ENCODE measurements around the gene FRMPD4. TPM values are rescaled to one million over a fixed set of nuclear protein-coding genes. Genes with fewer than 3 reads are reported as not detected.

The FRMPD4 gene
- polyA plus RNA-seq, 1 donor, result 1.0 TPM

- DNase-seq, result no peak
Observed at GRCh38 chrX:12307961-12308360, 169.7 kb downstream of the FRMPD4 start.

- no peak for DNase-seq
Observed at GRCh38 chrX:12308420-12308819, 170.1 kb downstream of the FRMPD4 start.

- DNase-seq, result no peak
Observed at GRCh38 chrX:12309040-12309743, 170.9 kb downstream of the FRMPD4 start.

- DNase-seq, result no peak
Observed at GRCh38 chrX:12309744-12310076, 171.4 kb downstream of the FRMPD4 start.

- no peak for DNase-seq
Observed at GRCh38 chrX:12314651-12315050, 176.4 kb downstream of the FRMPD4 start.

- DNase-seq, result no peak
Observed at GRCh38 chrX:12315526-12315925, 177.3 kb downstream of the FRMPD4 start.

GRCh38 chrX:12319003-12319519 lies 180.8 kb downstream of the FRMPD4 start:
- no peak for DNase-seq

GRCh38 chrX:12319992-12320391 lies 181.7 kb downstream of the FRMPD4 start:
- DNase-seq, result no peak

- no peak for DNase-seq
Observed at GRCh38 chrX:12322031-12322430, 183.8 kb downstream of the FRMPD4 start.

GRCh38 chrX:12325171-12325570 lies 186.9 kb downstream of the FRMPD4 start:
- no peak for DNase-seq

GRCh38 chrX:12327836-12328235 lies 189.6 kb downstream of the FRMPD4 start:
- DNase-seq, result no peak

GRCh38 chrX:12329476-12329875 lies 191.2 kb downstream of the FRMPD4 start:
- no peak for DNase-seq

- no peak for DNase-seq
Observed at GRCh38 chrX:12330841-12331240, 192.6 kb downstream of the FRMPD4 start.

GRCh38 chrX:12332786-12333347 lies 194.6 kb downstream of the FRMPD4 start:
- DNase-seq, result no peak

- no peak for DNase-seq
Observed at GRCh38 chrX:12339921-12340320, 201.6 kb downstream of the FRMPD4 start.

- DNase-seq, result no peak
Observed at GRCh38 chrX:12344954-12345353, 206.7 kb downstream of the FRMPD4 start.

- DNase-seq, result no peak
Observed at GRCh38 chrX:12349201-12349600, 210.9 kb downstream of the FRMPD4 start.

- DNase-seq, result no peak
Observed at GRCh38 chrX:12352922-12353321, 214.6 kb downstream of the FRMPD4 start.

GRCh38 chrX:12360383-12360782 lies 222.1 kb downstream of the FRMPD4 start:
- no peak for DNase-seq

GRCh38 chrX:12360986-12361598 lies 222.8 kb downstream of the FRMPD4 start:
- DNase-seq, result no peak

GRCh38 chrX:12363216-12363615 lies 224.9 kb downstream of the FRMPD4 start:
- DNase-seq, result no peak

GRCh38 chrX:12366440-12366839 lies 228.2 kb downstream of the FRMPD4 start:
- DNase-seq, result no peak

GRCh38 chrX:12367254-12367653 lies 229.0 kb downstream of the FRMPD4 start:
- DNase-seq, result no peak

- DNase-seq, result peak; percentile 23
Observed at GRCh38 chrX:12370497-12370986, 232.3 kb downstream of the FRMPD4 start.

Measured in hindlimb muscle (tissue), 1 donor.